Measurements from ENCODE around the gene SH3RF3. TPM values are rescaled to one million over a fixed set of nuclear protein-coding genes. Genes with fewer than 3 reads are reported as not detected.

SH3RF3 gene
- total and polyA plus RNA-seq, 9 of the 15 experiments (the other 6 are each of a cell fraction or from before 2014, with no cell fraction given) = 0.02 TPM; not detected in 8

DNA sequence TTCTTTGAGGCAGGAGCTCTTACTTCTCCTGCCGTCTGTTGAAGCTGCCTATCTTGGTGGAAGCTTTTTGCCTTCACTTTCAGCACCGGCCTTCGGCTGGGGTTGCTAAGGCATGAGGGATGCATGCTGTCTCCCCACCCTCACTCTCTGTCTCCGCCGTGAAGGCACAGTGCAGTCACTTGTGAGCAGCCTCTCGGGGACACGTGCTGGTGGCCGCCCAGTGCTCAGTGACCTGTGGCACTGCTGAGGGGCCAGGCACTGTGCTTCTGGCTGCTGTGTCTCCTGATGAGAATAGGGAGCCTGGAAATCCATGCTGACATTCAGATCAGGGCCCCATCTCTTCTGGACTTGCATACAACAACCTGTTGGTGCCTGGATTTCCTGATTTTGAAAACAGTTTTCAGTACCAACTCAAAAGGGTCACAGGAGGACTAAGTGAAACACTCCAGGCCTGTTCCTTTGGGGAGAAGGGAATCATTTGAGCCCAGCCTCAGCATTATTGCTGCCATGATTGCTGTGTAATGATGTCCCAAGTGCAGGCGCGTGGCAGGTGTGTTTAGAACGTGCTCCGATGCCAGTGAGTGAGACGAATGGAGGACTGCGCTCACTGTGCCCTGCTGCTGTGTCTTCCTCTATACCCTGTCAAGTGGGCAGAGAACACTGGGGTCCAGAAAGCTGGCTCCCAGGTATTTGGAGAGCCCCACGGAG, 266.6 kb downstream of the SH3RF3 start:
- H3K4me1 ChIP-seq (replicated peaks in 1 of 2; ENCODE audit: control insufficient read depth in 2 of 2, insufficient read depth in 2 of 2, low read length in 2 of 2) = no peaks in the 10 kb centered on the region
- intact Hi-C loops (cut with micrococcal nuclease) = no loop called here

More for the DNA sequence above, 266.6 kb downstream of the SH3RF3 start:
- no peaks in the 10 kb centered on the region for H3K9me3 ChIP-seq (replicated peaks; ENCODE audit: control insufficient read depth, insufficient read depth, low read depth, low read length)
- no peaks in the 10 kb centered on the region for H3K79me2 ChIP-seq (ENCODE audit: control insufficient read depth, insufficient read depth, low read length)
- H4K20me1 ChIP-seq (replicated peaks; ENCODE audit: control insufficient read depth, insufficient read depth, low read length) = peaks cover 9% of the 10 kb centered on the region
- H2AFZ ChIP-seq (ENCODE audit: low read depth, low read length) = no peak overlapping the region
- no peak overlapping the region for H3K27ac ChIP-seq (ENCODE audit: extremely low read depth, low read depth, low read length)
- BruUV-seq (replicated peaks) = no TSS peak
- in situ Hi-C loops (cut with MboI) = no loop called here
- TF ChIP-seq SMARCA4 (IDR thresholded peaks at IDR 0.05) (no peak), ZNF263 (CRISPR knock-in tag; IDR thresholded peaks at IDR 0.05; ENCODE audit: borderline replicate concordance) (no peak), HES1 (IDR thresholded peaks at IDR 0.05; ENCODE audit: low read depth) (no peak), ZNF79 (CRISPR knock-in tag; IDR thresholded peaks at IDR 0.05; ENCODE audit: low read depth) (no peak)
- no peak overlapping the region for H3K9ac ChIP-seq (ENCODE audit: insufficient read depth in 1 of 2, low read depth in 2 of 2, low read length in 2 of 2)
- H3K9me1 ChIP-seq (ENCODE audit: control insufficient read depth, insufficient read depth, low read length) = no peaks in the 10 kb centered on the region
- POLR2A ChIA-PET = interaction anchor here (1.2 to 2.0 kb wide), 2 partner anchors 10 to 15 kb away, joined by 3 to 5 read pairs; no protein-coding TSS in a partner anchor
- ATAC-seq (no peak), DNase-seq (ENCODE audit: extremely low read depth in 1 of 4, low spot score in 3 of 4) (no peak), FAIRE-seq (no peak)
- CTCF ChIA-PET (ENCODE audit: low intra/inter-chr PET ratio) = no interaction called here
- H3K36me3 ChIP-seq (ENCODE audit: control insufficient read depth, insufficient read depth, low read length) = no peaks in the 10 kb centered on the region
- H3K4me3 ChIP-seq = no peak overlapping the region
- H3K4me2 ChIP-seq (ENCODE audit: insufficient read depth, low read length) = no peak overlapping the region
- 1% methylated on average over 15 of the region's 15 CpGs for WGBS (ENCODE audit: insufficient coverage, low coverage, missing lambda C conversion rate)
- H3K27me3 ChIP-seq (ENCODE audit: control insufficient read depth in 2 of 2, insufficient read depth in 2 of 2, low read length in 2 of 2) = peaks cover 5 to 80% of the 10 kb centered on the region in 2 experiments; a peak in 4 of 5 replicates
